GM23338 (cell line): ENCODE data around the gene PIAS4. TPM values are rescaled to one million over a fixed set of nuclear protein-coding genes. Genes with fewer than 3 reads are reported as not detected.

Experiments
- CREB1 ChIP-seq: fragments of 250-450 bp; sonication (Bioruptor Pico); IDR thresholded peaks from 2 replicates; pipeline ENCODE4 v1.5.0; 2020; ENCODE audit warnings: low read depth, mild to moderate bottlenecking, moderate library complexity
- EZH2 ChIP-seq: fragments of 200-600 bp; sonication (generic); IDR thresholded peaks from one replicate; pipeline ENCODE4 v1.8.0; 2017; ENCODE audit warnings: antibody characterized with exemption, mild to moderate bottlenecking, low read depth; ENCODE audit not compliant: unreplicated experiment
- NANOG ChIP-seq: IDR thresholded peaks from 2 replicates; pipeline ENCODE4 v1.6.1; 2016; ENCODE audit warnings: antibody characterized with exemption, borderline replicate concordance
- POLR2AphosphoS5 ChIP-seq: IDR thresholded peaks from 2 replicates; pipeline ENCODE4 v1.6.1; 2016; ENCODE audit warnings: antibody characterized with exemption, low read depth
- STAT1 ChIP-seq: IDR thresholded peaks from one replicate; pipeline ENCODE4 v1.6.1; 2016; ENCODE audit warnings: antibody characterized with exemption; ENCODE audit not compliant: unreplicated experiment
- ZNF114 ChIP-seq: fragments of 250-450 bp; sonication (Bioruptor Pico); IDR thresholded peaks from 2 replicates; pipeline ENCODE4 v1.5.0; 2020; ENCODE audit warnings: mild to moderate bottlenecking, moderate library complexity
- ZNF331 ChIP-seq: fragments of 250-450 bp; sonication (Bioruptor Pico); IDR thresholded peaks from 2 replicates; pipeline ENCODE4 v1.5.0; 2020; ENCODE audit warnings: low read depth, mild to moderate bottlenecking, moderate library complexity
- polyA plus RNA-seq: library from polyadenylated mRNA; unstranded; fragments of >200 nt; fragmentation: Nextera tagmentation; extraction: Ambion mirVana; gene quantifications from 2 replicates; pipeline ENCODE4 v1.2.1, GENCODE V29; 2016
- total RNA-seq: library from RNA; depleted of rRNA; stranded (reverse); fragments of >200 nt; shearing (Covaris generic); gene quantifications from 2 replicates; pipeline ENCODE4 v1.2.3, GENCODE V29; 2014
- TF ChIP-seq, protein P1 (sequence below): fragments of 250-450 bp; sonication (Bioruptor Pico); IDR thresholded peaks from 2 replicates; pipeline ENCODE4 v1.5.0; 2020; ENCODE audit warnings: mild to moderate bottlenecking, moderate library complexity
- TF ChIP-seq, protein P2 (sequence below), 2 experiments: fragments of 200-600 bp in 1 of 2; sonication (generic) in 1 of 2; conservative IDR thresholded peaks; 2 replicates each; pipeline versions ENCODE4 v1.5.1 to v1.6.1; 2016 to 2017; ENCODE audit warnings: antibody characterized with exemption in 2 of 2, low read depth in 2 of 2, mild to moderate bottlenecking in 2 of 2, moderate library complexity in 1 of 2
- TF ChIP-seq, protein P3 (sequence below): IDR thresholded peaks from one replicate; pipeline ENCODE4 v1.6.1; 2018; ENCODE audit warnings: antibody characterized with exemption; ENCODE audit not compliant: unreplicated experiment

Gene PIAS4
- total and polyA plus RNA-seq, 2 experiments from 2014 or later = 17.0 to 48.4 TPM

DNA sequence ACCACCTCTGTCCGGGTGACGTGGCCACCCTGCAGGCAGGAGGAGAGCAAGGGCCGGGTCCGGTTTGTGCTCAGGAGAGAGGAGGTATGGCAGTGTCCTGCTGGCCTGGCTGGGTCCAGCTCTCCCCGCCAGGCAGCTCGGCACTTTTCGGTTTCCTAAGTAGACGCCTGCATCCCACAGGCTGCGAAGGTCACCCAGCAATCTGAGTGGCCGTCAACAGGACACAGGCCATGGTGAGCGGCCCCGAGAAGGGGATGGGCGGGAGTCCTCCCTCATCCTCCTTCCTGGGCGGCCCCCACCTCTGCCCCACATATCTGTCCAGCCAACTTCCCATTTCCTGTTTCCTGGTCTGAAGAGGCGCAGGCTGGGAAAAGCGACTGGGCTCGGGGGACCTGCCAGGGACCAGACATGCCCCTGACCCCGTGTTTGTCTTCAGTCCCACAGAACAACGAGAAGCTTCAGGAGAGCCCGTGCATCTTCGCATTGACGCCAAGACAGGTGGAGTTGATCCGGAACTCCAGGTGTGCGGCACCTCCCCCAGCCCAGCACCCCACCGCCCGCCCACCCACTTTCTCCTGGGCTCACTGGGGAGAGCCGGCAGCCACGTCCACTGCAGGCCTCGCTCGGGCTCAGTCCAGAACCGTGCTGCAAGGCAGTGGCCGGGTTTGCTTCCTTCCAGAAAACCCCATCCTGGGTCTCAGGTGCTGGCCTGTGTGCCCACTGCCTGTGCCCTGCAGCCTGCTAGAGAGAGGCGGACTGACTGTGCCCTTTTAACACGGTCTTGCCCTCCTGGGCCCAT, 16.3 kb downstream of the PIAS4 start (continued):
- TF ChIP-seq, protein P1, sequence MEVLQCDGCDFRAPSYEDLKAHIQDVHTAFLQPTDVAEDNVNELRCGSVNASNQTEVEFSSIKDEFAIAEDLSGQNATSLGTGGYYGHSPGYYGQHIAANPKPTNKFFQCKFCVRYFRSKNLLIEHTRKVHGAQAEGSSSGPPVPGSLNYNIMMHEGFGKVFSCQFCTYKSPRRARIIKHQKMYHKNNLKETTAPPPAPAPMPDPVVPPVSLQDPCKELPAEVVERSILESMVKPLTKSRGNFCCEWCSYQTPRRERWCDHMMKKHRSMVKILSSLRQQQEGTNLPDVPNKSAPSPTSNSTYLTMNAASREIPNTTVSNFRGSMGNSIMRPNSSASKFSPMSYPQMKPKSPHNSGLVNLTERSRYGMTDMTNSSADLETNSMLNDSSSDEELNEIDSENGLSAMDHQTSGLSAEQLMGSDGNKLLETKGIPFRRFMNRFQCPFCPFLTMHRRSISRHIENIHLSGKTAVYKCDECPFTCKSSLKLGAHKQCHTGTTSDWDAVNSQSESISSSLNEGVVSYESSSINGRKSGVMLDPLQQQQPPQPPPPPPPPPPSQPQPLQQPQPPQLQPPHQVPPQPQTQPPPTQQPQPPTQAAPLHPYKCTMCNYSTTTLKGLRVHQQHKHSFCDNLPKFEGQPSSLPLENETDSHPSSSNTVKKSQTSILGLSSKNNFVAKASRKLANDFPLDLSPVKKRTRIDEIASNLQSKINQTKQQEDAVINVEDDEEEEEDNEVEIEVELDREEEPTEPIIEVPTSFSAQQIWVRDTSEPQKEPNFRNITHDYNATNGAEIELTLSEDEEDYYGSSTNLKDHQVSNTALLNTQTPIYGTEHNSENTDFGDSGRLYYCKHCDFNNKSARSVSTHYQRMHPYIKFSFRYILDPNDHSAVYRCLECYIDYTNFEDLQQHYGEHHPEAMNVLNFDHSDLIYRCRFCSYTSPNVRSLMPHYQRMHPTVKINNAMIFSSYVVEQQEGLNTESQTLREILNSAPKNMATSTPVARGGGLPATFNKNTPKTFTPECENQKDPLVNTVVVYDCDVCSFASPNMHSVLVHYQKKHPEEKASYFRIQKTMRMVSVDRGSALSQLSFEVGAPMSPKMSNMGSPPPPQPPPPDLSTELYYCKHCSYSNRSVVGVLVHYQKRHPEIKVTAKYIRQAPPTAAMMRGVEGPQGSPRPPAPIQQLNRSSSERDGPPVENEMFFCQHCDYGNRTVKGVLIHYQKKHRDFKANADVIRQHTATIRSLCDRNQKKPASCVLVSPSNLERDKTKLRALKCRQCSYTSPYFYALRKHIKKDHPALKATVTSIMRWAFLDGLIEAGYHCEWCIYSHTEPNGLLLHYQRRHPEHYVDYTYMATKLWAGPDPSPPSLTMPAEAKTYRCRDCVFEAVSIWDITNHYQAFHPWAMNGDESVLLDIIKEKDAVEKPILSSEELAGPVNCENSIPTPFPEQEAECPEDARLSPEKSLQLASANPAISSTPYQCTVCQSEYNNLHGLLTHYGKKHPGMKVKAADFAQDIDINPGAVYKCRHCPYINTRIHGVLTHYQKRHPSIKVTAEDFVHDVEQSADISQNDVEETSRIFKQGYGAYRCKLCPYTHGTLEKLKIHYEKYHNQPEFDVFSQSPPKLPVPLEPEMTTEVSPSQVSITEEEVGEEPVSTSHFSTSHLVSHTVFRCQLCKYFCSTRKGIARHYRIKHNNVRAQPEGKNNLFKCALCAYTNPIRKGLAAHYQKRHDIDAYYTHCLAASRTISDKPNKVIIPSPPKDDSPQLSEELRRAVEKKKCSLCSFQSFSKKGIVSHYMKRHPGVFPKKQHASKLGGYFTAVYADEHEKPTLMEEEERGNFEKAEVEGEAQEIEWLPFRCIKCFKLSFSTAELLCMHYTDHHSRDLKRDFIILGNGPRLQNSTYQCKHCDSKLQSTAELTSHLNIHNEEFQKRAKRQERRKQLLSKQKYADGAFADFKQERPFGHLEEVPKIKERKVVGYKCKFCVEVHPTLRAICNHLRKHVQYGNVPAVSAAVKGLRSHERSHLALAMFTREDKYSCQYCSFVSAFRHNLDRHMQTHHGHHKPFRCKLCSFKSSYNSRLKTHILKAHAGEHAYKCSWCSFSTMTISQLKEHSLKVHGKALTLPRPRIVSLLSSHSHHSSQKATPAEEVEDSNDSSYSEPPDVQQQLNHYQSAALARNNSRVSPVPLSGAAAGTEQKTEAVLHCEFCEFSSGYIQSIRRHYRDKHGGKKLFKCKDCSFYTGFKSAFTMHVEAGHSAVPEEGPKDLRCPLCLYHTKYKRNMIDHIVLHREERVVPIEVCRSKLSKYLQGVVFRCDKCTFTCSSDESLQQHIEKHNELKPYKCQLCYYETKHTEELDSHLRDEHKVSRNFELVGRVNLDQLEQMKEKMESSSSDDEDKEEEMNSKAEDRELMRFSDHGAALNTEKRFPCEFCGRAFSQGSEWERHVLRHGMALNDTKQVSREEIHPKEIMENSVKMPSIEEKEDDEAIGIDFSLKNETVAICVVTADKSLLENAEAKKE (CRISPR knock-in tag) = no peak
- TF ChIP-seq, protein P2, sequence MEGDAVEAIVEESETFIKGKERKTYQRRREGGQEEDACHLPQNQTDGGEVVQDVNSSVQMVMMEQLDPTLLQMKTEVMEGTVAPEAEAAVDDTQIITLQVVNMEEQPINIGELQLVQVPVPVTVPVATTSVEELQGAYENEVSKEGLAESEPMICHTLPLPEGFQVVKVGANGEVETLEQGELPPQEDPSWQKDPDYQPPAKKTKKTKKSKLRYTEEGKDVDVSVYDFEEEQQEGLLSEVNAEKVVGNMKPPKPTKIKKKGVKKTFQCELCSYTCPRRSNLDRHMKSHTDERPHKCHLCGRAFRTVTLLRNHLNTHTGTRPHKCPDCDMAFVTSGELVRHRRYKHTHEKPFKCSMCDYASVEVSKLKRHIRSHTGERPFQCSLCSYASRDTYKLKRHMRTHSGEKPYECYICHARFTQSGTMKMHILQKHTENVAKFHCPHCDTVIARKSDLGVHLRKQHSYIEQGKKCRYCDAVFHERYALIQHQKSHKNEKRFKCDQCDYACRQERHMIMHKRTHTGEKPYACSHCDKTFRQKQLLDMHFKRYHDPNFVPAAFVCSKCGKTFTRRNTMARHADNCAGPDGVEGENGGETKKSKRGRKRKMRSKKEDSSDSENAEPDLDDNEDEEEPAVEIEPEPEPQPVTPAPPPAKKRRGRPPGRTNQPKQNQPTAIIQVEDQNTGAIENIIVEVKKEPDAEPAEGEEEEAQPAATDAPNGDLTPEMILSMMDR (conservative IDR thresholded peaks at IDR 0.05; ENCODE audit: low read depth in 2 of 2) = no peak
- TF ChIP-seq ZNF331 (CRISPR knock-in tag) (no peak), STAT1 (no peak), POLR2AphosphoS5 (no peak), NANOG (no peak), ZNF114 (CRISPR knock-in tag) (no peak), EZH2 (no peak), CREB1 (no peak)
- TF ChIP-seq, protein P3, sequence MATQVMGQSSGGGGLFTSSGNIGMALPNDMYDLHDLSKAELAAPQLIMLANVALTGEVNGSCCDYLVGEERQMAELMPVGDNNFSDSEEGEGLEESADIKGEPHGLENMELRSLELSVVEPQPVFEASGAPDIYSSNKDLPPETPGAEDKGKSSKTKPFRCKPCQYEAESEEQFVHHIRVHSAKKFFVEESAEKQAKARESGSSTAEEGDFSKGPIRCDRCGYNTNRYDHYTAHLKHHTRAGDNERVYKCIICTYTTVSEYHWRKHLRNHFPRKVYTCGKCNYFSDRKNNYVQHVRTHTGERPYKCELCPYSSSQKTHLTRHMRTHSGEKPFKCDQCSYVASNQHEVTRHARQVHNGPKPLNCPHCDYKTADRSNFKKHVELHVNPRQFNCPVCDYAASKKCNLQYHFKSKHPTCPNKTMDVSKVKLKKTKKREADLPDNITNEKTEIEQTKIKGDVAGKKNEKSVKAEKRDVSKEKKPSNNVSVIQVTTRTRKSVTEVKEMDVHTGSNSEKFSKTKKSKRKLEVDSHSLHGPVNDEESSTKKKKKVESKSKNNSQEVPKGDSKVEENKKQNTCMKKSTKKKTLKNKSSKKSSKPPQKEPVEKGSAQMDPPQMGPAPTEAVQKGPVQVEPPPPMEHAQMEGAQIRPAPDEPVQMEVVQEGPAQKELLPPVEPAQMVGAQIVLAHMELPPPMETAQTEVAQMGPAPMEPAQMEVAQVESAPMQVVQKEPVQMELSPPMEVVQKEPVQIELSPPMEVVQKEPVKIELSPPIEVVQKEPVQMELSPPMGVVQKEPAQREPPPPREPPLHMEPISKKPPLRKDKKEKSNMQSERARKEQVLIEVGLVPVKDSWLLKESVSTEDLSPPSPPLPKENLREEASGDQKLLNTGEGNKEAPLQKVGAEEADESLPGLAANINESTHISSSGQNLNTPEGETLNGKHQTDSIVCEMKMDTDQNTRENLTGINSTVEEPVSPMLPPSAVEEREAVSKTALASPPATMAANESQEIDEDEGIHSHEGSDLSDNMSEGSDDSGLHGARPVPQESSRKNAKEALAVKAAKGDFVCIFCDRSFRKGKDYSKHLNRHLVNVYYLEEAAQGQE = no peak
